ENCODE data around the gene VWA1. TPM values are rescaled to one million over a fixed set of nuclear protein-coding genes. Genes with fewer than 3 reads are reported as not detected.

Gene VWA1
- polyA plus RNA-seq, 2 of the 4 experiments (the other 2 are of a cell fraction) = 4.0 to 5.3 TPM

Other genes with a start within 250 kb of the VWA1 start
- not detected in 2 replicates for gene TNFRSF18, start 229.1 kb upstream of the VWA1 start, polyA plus RNA-seq (2011; rRNA removed)
- not detected in 3 replicates for gene TNFRSF18, start 229.1 kb upstream of the VWA1 start, polyA plus RNA-seq (2017; fragmentation: RNase III; extraction: RNeasy Plus Mini Kit Qiagen cat#74134 plus additional on column Dnase treatment)
- not detected in 2 replicates for gene TNFRSF4, start 221.5 kb upstream of the VWA1 start, polyA plus RNA-seq (2011; rRNA removed)
- gene TNFRSF4, start 221.5 kb upstream of the VWA1 start, polyA plus RNA-seq (2017; fragmentation: RNase III; extraction: RNeasy Plus Mini Kit Qiagen cat#74134 plus additional on column Dnase treatment) = not detected in 3 replicates
- 38.7 and 58.3 TPM in 2 replicates for gene SDF4, start 203.7 kb upstream of the VWA1 start, polyA plus RNA-seq (2011; rRNA removed)
- gene SDF4, start 203.7 kb upstream of the VWA1 start, polyA plus RNA-seq (2017; fragmentation: RNase III; extraction: RNeasy Plus Mini Kit Qiagen cat#74134 plus additional on column Dnase treatment) = 94.8 to 103 TPM (median 97.4 TPM) in 3 replicates
- 9.2 and 12.5 TPM in 2 replicates for gene B3GALT6, start 203.5 kb upstream of the VWA1 start, polyA plus RNA-seq (2011; rRNA removed)
- 11.5 to 12.9 TPM (median 12.1 TPM) in 3 replicates for gene B3GALT6, start 203.5 kb upstream of the VWA1 start, polyA plus RNA-seq (2017; fragmentation: RNase III; extraction: RNeasy Plus Mini Kit Qiagen cat#74134 plus additional on column Dnase treatment)
- gene C1QTNF12, start 189.0 kb upstream of the VWA1 start, polyA plus RNA-seq (2011; rRNA removed) = 0.46 and 0.47 TPM in 2 replicates
- 0.76 to 0.98 TPM (median 0.83 TPM) in 3 replicates for gene C1QTNF12, start 189.0 kb upstream of the VWA1 start, polyA plus RNA-seq (2017; fragmentation: RNase III; extraction: RNeasy Plus Mini Kit Qiagen cat#74134 plus additional on column Dnase treatment)
- 18.0 and 21.2 TPM in 2 replicates for gene UBE2J2, start 161.8 kb upstream of the VWA1 start, polyA plus RNA-seq (2011; rRNA removed)
- gene UBE2J2, start 161.8 kb upstream of the VWA1 start, polyA plus RNA-seq (2017; fragmentation: RNase III; extraction: RNeasy Plus Mini Kit Qiagen cat#74134 plus additional on column Dnase treatment) = 35.2 to 38.0 TPM (median 36.2 TPM) in 3 replicates
- 0.52 and 0.80 TPM in 2 replicates for gene SCNN1D, start 155.3 kb upstream of the VWA1 start, polyA plus RNA-seq (2011; rRNA removed)
- 1.7 to 3.5 TPM (median 1.8 TPM) in 3 replicates for gene SCNN1D, start 155.3 kb upstream of the VWA1 start, polyA plus RNA-seq (2017; fragmentation: RNase III; extraction: RNeasy Plus Mini Kit Qiagen cat#74134 plus additional on column Dnase treatment)
- gene ACAP3, start 127.8 kb upstream of the VWA1 start, polyA plus RNA-seq (2011; rRNA removed) = 6.6 and 7.5 TPM in 2 replicates
- 19.7 to 24.2 TPM (median 24.2 TPM) in 3 replicates for gene ACAP3, start 127.8 kb upstream of the VWA1 start, polyA plus RNA-seq (2017; fragmentation: RNase III; extraction: RNeasy Plus Mini Kit Qiagen cat#74134 plus additional on column Dnase treatment)
- 6.2 and 7.4 TPM in 2 replicates for gene PUSL1, start 127.1 kb upstream of the VWA1 start, polyA plus RNA-seq (2011; rRNA removed)
- 14.1 to 15.0 TPM (median 14.6 TPM) in 3 replicates for gene PUSL1, start 127.1 kb upstream of the VWA1 start, polyA plus RNA-seq (2017; fragmentation: RNase III; extraction: RNeasy Plus Mini Kit Qiagen cat#74134 plus additional on column Dnase treatment)
- gene INTS11, start 111.0 kb upstream of the VWA1 start, polyA plus RNA-seq (2011; rRNA removed) = 41.9 and 44.3 TPM in 2 replicates
- gene INTS11, start 111.0 kb upstream of the VWA1 start, polyA plus RNA-seq (2017; fragmentation: RNase III; extraction: RNeasy Plus Mini Kit Qiagen cat#74134 plus additional on column Dnase treatment) = 62.9 to 71.2 TPM (median 62.9 TPM) in 3 replicates
- 3.9 and 4.3 TPM in 2 replicates for gene CPTP, start 110.9 kb upstream of the VWA1 start, polyA plus RNA-seq (2011; rRNA removed)
- 10.2 to 11.9 TPM (median 10.7 TPM) in 3 replicates for gene CPTP, start 110.9 kb upstream of the VWA1 start, polyA plus RNA-seq (2017; fragmentation: RNase III; extraction: RNeasy Plus Mini Kit Qiagen cat#74134 plus additional on column Dnase treatment)
- 0.05 and 0.07 TPM in 2 replicates for gene TAS1R3, start 104.4 kb upstream of the VWA1 start, polyA plus RNA-seq (2011; rRNA removed)
- gene TAS1R3, start 104.4 kb upstream of the VWA1 start, polyA plus RNA-seq (2017; fragmentation: RNase III; extraction: RNeasy Plus Mini Kit Qiagen cat#74134 plus additional on column Dnase treatment) = 0.14 to 0.24 TPM (median 0.15 TPM) in 3 replicates
- 11.3 and 12.1 TPM in 2 replicates for gene DVL1, start 86.3 kb upstream of the VWA1 start, polyA plus RNA-seq (2011; rRNA removed)
- gene DVL1, start 86.3 kb upstream of the VWA1 start, polyA plus RNA-seq (2017; fragmentation: RNase III; extraction: RNeasy Plus Mini Kit Qiagen cat#74134 plus additional on column Dnase treatment) = 42.7 to 48.3 TPM (median 43.9 TPM) in 3 replicates
- 0.07 and 0.12 TPM in 2 replicates for gene MXRA8, start 77.1 kb upstream of the VWA1 start, polyA plus RNA-seq (2011; rRNA removed)
- 0.09 to 0.22 TPM (median 0.13 TPM) in 3 replicates for gene MXRA8, start 77.1 kb upstream of the VWA1 start, polyA plus RNA-seq (2017; fragmentation: RNase III; extraction: RNeasy Plus Mini Kit Qiagen cat#74134 plus additional on column Dnase treatment)
- gene AURKAIP1, start 60.5 kb upstream of the VWA1 start, polyA plus RNA-seq (2011; rRNA removed) = 49.8 and 62.0 TPM in 2 replicates
- gene AURKAIP1, start 60.5 kb upstream of the VWA1 start, polyA plus RNA-seq (2017; fragmentation: RNase III; extraction: RNeasy Plus Mini Kit Qiagen cat#74134 plus additional on column Dnase treatment) = 97.2 to 102 TPM (median 97.9 TPM) in 3 replicates
- gene CCNL2, start 36.4 kb upstream of the VWA1 start, polyA plus RNA-seq (2011; rRNA removed) = 111 TPM in 2 replicates
- gene CCNL2, start 36.4 kb upstream of the VWA1 start, polyA plus RNA-seq (2017; fragmentation: RNase III; extraction: RNeasy Plus Mini Kit Qiagen cat#74134 plus additional on column Dnase treatment) = 80.3 to 93.3 TPM (median 85.5 TPM) in 3 replicates
- 146 and 163 TPM in 2 replicates for gene MRPL20, start 28.4 kb upstream of the VWA1 start, polyA plus RNA-seq (2011; rRNA removed)
- gene MRPL20, start 28.4 kb upstream of the VWA1 start, polyA plus RNA-seq (2017; fragmentation: RNase III; extraction: RNeasy Plus Mini Kit Qiagen cat#74134 plus additional on column Dnase treatment) = 151 to 164 TPM (median 158 TPM) in 3 replicates
- gene ANKRD65, start 14.4 kb upstream of the VWA1 start, polyA plus RNA-seq (2011; rRNA removed) = not detected in 2 replicates
- 0.05 TPM in 1 of 3 replicates, not detected in the others for gene ANKRD65, start 14.4 kb upstream of the VWA1 start, polyA plus RNA-seq (2017; fragmentation: RNase III; extraction: RNeasy Plus Mini Kit Qiagen cat#74134 plus additional on column Dnase treatment)
- not detected in 2 replicates for gene ATAD3C, start 14.0 kb downstream of the VWA1 start, polyA plus RNA-seq (2011; rRNA removed)
- not detected in 3 replicates for gene ATAD3C, start 14.0 kb downstream of the VWA1 start, polyA plus RNA-seq (2017; fragmentation: RNase III; extraction: RNeasy Plus Mini Kit Qiagen cat#74134 plus additional on column Dnase treatment)
- 0.13 and 0.21 TPM in 2 replicates for gene ATAD3B, start 36.1 kb downstream of the VWA1 start, polyA plus RNA-seq (2011; rRNA removed)
- gene ATAD3B, start 36.1 kb downstream of the VWA1 start, polyA plus RNA-seq (2017; fragmentation: RNase III; extraction: RNeasy Plus Mini Kit Qiagen cat#74134 plus additional on column Dnase treatment) = 0.99 to 1.1 TPM (median 0.99 TPM) in 3 replicates
- gene ATAD3A, start 76.5 kb downstream of the VWA1 start, polyA plus RNA-seq (2011; rRNA removed) = 6.6 and 10.9 TPM in 2 replicates
- gene ATAD3A, start 76.5 kb downstream of the VWA1 start, polyA plus RNA-seq (2017; fragmentation: RNase III; extraction: RNeasy Plus Mini Kit Qiagen cat#74134 plus additional on column Dnase treatment) = 25.1 to 29.1 TPM (median 27.2 TPM) in 3 replicates
- 0.13 and 0.14 TPM in 2 replicates for gene TMEM240, start 104.9 kb downstream of the VWA1 start, polyA plus RNA-seq (2011; rRNA removed)
- 0.55 to 1.1 TPM (median 1.1 TPM) in 3 replicates for gene TMEM240, start 104.9 kb downstream of the VWA1 start, polyA plus RNA-seq (2017; fragmentation: RNase III; extraction: RNeasy Plus Mini Kit Qiagen cat#74134 plus additional on column Dnase treatment)
- 80.4 and 101 TPM in 2 replicates for gene SSU72, start 139.2 kb downstream of the VWA1 start, polyA plus RNA-seq (2011; rRNA removed)
- 75.1 to 78.3 TPM (median 75.3 TPM) in 3 replicates for gene SSU72, start 139.2 kb downstream of the VWA1 start, polyA plus RNA-seq (2017; fragmentation: RNase III; extraction: RNeasy Plus Mini Kit Qiagen cat#74134 plus additional on column Dnase treatment)
- 0.56 and 0.77 TPM in 2 replicates for gene FNDC10, start 164.4 kb downstream of the VWA1 start, polyA plus RNA-seq (2011; rRNA removed)
- gene FNDC10, start 164.4 kb downstream of the VWA1 start, polyA plus RNA-seq (2017; fragmentation: RNase III; extraction: RNeasy Plus Mini Kit Qiagen cat#74134 plus additional on column Dnase treatment) = 2.7 to 4.2 TPM (median 4.0 TPM) in 3 replicates
- gene MIB2, start 179.8 kb downstream of the VWA1 start, polyA plus RNA-seq (2011; rRNA removed) = 4.9 and 5.1 TPM in 2 replicates
- gene MIB2, start 179.8 kb downstream of the VWA1 start, polyA plus RNA-seq (2017; fragmentation: RNase III; extraction: RNeasy Plus Mini Kit Qiagen cat#74134 plus additional on column Dnase treatment) = 15.7 to 21.9 TPM (median 20.0 TPM) in 3 replicates
- not detected in 2 replicates for gene MMP23B, start 196.5 kb downstream of the VWA1 start, polyA plus RNA-seq (2011; rRNA removed)
- 0.66 to 1.0 TPM (median 0.84 TPM) in 3 replicates for gene MMP23B, start 196.5 kb downstream of the VWA1 start, polyA plus RNA-seq (2017; fragmentation: RNase III; extraction: RNeasy Plus Mini Kit Qiagen cat#74134 plus additional on column Dnase treatment)
- 7.6 and 11.3 TPM in 2 replicates for gene CDK11B, start 223.3 kb downstream of the VWA1 start, polyA plus RNA-seq (2011; rRNA removed)
- gene CDK11B, start 223.3 kb downstream of the VWA1 start, polyA plus RNA-seq (2017; fragmentation: RNase III; extraction: RNeasy Plus Mini Kit Qiagen cat#74134 plus additional on column Dnase treatment) = 33.8 to 35.0 TPM (median 33.8 TPM) in 3 replicates